Body of pancreas (tissue), 4 donors: ENCODE measurements around the gene SLCO2B1. TPM values are rescaled to one million over a fixed set of nuclear protein-coding genes. Genes with fewer than 3 reads are reported as not detected.

Source experiments
- ATAC-seq: fragments of 150-250 bp; one replicate; pipeline ENCODE4 v1.9.1; 2016
- DNase-seq, 4 donors: peaks; one replicate each; pipeline ENCODE4 v3.0.0-alpha.2; 2019
- H3K27ac ChIP-seq, 4 donors: fragments of 200-600 bp; sonication (generic); 1 replicate in 3 of 4; 2 replicates in 1 of 4; pipeline versions ENCODE4 v1.5.1 to v1.6.1; 2016 to 2019; ENCODE audit warnings: mild to moderate bottlenecking in 1 of 4, mixed read lengths in 1 of 4, moderate library complexity in 1 of 4
- H3K27me3 ChIP-seq, 2 donors: fragments of 200-600 bp; sonication (generic); one replicate each; pipeline ENCODE4 v1.6.0; 2016; ENCODE audit warnings: mild to moderate bottlenecking in 1 of 2
- H3K36me3 ChIP-seq, 2 donors: fragments of 200-600 bp; sonication (generic); replicated peaks in 1 of 2; 2 replicates each; pipeline ENCODE4 v1.5.1; 2016; ENCODE audit warnings: low read depth in 2 of 2; ENCODE audit not compliant: insufficient read depth in 1 of 2
- H3K4me1 ChIP-seq: fragments of 200-600 bp; sonication (generic); one replicate; pipeline ENCODE4 v1.6.0; 2016
- H3K4me3 ChIP-seq, 2 donors: fragments of 200-600 bp; sonication (generic); 1 replicate in 1 of 2; 2 replicates in 1 of 2; pipeline ENCODE4 v1.5.1; 2016 to 2019
- H3K9me3 ChIP-seq, 3 donors: fragments of 200-600 bp; sonication (generic); 1 replicate in 2 of 3; 2 replicates in 1 of 3; pipeline ENCODE4 v1.5.1; 2016
- POLR2A ChIP-seq, 3 donors: fragments of 450-650 bp; IDR thresholded peaks; one replicate each; pipeline ENCODE4 v1.6.1; 2016; ENCODE audit warnings: antibody characterized with exemption in 3 of 3, mild to moderate bottlenecking in 2 of 3
- WGBS, 2 donors: methylation state at CpG; one replicate each; pipeline ENCODE4 v1.1.5; 2017; 5-methylcytosine and 5-hydroxymethylcytosine counted together
- intact Hi-C: fragments of 100-400 bp; cut with DNase I; formaldehyde crosslinking; loops from one replicate; pipeline ENCODE4 v1.15.1; 2023
- total RNA-seq, 2 donors: library from RNA; depleted of rRNA; stranded (reverse); fragments of >200 nt; gene quantifications; one replicate each; pipeline ENCODE4 v1.1.0, GENCODE V29; 2016
- TF ChIP-seq, protein P1 (sequence below), 7 experiments: fragments of 450-650 bp in 4 of 7; fragments of 200-600 bp in 3 of 7; sonication (generic) in 3 of 7; IDR thresholded peaks; one replicate each; pipeline ENCODE4 v1.5.1; 2016 to 2019; ENCODE audit warnings: antibody characterized with exemption in 7 of 7

Gene SLCO2B1
- total RNA-seq, 2 donors from 2014 or later, result 33.7 to 101 TPM

GRCh38 chr11:75155570-75156422, 4.9 kb downstream of the SLCO2B1 start:
- WGBS, 2 donors, result 56 to 63% methylated on average over 13 of the region's 13 CpGs
- no peak for TF ChIP-seq POLR2A (IDR thresholded peaks at IDR 0.05)
- TF ChIP-seq, protein P1, sequence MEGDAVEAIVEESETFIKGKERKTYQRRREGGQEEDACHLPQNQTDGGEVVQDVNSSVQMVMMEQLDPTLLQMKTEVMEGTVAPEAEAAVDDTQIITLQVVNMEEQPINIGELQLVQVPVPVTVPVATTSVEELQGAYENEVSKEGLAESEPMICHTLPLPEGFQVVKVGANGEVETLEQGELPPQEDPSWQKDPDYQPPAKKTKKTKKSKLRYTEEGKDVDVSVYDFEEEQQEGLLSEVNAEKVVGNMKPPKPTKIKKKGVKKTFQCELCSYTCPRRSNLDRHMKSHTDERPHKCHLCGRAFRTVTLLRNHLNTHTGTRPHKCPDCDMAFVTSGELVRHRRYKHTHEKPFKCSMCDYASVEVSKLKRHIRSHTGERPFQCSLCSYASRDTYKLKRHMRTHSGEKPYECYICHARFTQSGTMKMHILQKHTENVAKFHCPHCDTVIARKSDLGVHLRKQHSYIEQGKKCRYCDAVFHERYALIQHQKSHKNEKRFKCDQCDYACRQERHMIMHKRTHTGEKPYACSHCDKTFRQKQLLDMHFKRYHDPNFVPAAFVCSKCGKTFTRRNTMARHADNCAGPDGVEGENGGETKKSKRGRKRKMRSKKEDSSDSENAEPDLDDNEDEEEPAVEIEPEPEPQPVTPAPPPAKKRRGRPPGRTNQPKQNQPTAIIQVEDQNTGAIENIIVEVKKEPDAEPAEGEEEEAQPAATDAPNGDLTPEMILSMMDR (IDR thresholded peaks at IDR 0.05), result no peak

GRCh38 chr11:75158241-75158640, 7.3 kb downstream of the SLCO2B1 start:
- Histone ChIP-seq H3K27me3 (no peaks in the 10 kb centered on the region), H3K4me3 (no peak overlapping the region), H3K27ac (peak overlapping the region; percentile 66 to 80 (median 74)), H3K9me3 (no peaks in the 10 kb centered on the region), H3K36me3 (no peaks in the 10 kb centered on the region), H3K4me1 (peaks cover 77% of the 10 kb centered on the region)
- TF ChIP-seq POLR2A (IDR thresholded peaks at IDR 0.05), result no peak
- TF ChIP-seq, protein P1 (IDR thresholded peaks at IDR 0.05), result no peak
- intact Hi-C loops, result no loop called here
- ATAC-seq (no peak), DNase-seq (no peak)

More at GRCh38 chr11:75155570-75156422, 4.9 kb downstream of the SLCO2B1 start:
- Histone ChIP-seq H3K36me3 (no peaks in the 10 kb centered on the region), H3K27me3 (no peaks in the 10 kb centered on the region), H3K27ac (peak overlapping the region; percentile 32 to 88 (median 82)), H3K4me1 (peaks cover 92% of the 10 kb centered on the region), H3K4me3 (no peak overlapping the region), H3K9me3 (no peaks in the 10 kb centered on the region)
- intact Hi-C loops, result no loop called here
- ATAC-seq (no peak), DNase-seq (no peak)

DNA sequence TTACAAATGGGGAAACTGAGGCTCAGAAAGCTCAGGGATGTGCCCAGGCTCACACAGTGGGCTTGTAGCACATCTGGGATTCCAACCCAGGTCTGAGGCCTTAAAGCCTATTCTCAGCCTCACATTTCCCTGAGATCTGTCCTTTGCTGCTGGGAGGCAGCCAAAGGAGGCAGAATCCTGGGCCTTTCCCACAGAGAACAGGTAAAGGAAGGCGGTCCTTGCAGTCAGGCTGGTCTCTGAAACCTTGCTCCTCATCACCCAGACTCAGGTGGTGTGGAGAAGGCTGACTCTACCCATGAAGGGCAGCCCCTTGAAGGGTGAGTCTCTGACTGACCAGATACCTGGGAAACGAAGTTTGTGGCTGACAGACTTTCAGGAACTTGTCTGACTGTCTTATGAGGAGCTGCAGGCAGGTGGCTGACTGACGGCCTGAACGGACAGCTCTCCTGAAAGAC, 7.8 kb downstream of the SLCO2B1 start:
- 35 to 60% methylated on average over 4 of the region's 4 CpGs for WGBS, 2 donors
- no peak overlapping the region for H3K4me3 ChIP-seq
- intact Hi-C loops, result no loop called here
- no peaks in the 10 kb centered on the region for H3K9me3 ChIP-seq
- H3K27me3 ChIP-seq, result no peaks in the 10 kb centered on the region
- TF ChIP-seq, protein P1 (IDR thresholded peaks at IDR 0.05), result peak in 1 of 7 experiments; percentile 13
- TF ChIP-seq POLR2A (IDR thresholded peaks at IDR 0.05), result no peak
- no peak for ATAC-seq
- peak overlapping the region; percentile 66 to 80 (median 74) for H3K27ac ChIP-seq
- H3K4me1 ChIP-seq, result peaks cover 72% of the 10 kb centered on the region
- H3K36me3 ChIP-seq, result no peaks in the 10 kb centered on the region
- DNase-seq, result peak in 2 of 4 donors; percentile 33 to 41

GRCh38 chr11:75159151-75159953, 8.4 kb downstream of the SLCO2B1 start:
- Histone ChIP-seq H3K36me3 (no peaks in the 10 kb centered on the region), H3K4me1 (peaks cover 72% of the 10 kb centered on the region), H3K27me3 (no peaks in the 10 kb centered on the region), H3K27ac (peak overlapping the region; percentile 66 to 80 (median 74)), H3K4me3 (no peak overlapping the region), H3K9me3 (no peaks in the 10 kb centered on the region)
- peak; percentile 86 for ATAC-seq
- intact Hi-C loops, result no loop called here
- WGBS, 2 donors, result 40% methylated on average over 17 of the region's 17 CpGs; no CpG with 5 or more reads in 1 of the 2 donors
- TF ChIP-seq, protein P1 (IDR thresholded peaks at IDR 0.05), result peak in 1 of 7 experiments; percentile 2
- no peak for TF ChIP-seq POLR2A (IDR thresholded peaks at IDR 0.05)
- peak; percentile 67 to 79 (median 74) for DNase-seq
